Activated T-cell treated with anti-CD3 and anti-CD28 coated beads for 48 hours (primary cell): ENCODE data around the gene RNASEL.
"Not testable (repeated sequence)": the region's sequence is repeated elsewhere in the genome, so short reads cannot be mapped to it uniquely, and the experiment has no call there.

Experiments used
- DNase-seq: peaks from one replicate; pipeline ENCODE4 v3.0.0-alpha.2; 2020; ENCODE audit warnings: low read depth

The RNASEL gene

GRCh38 chr1:182588500-182589396, at the start of gene RNASEL:
Gene RNASEL (minus strand): TSS chr1:182589256. CDS start chr1:182586806, 2,450 bp downstream.
- DNase-seq = peak; percentile 47

- no peak for DNase-seq
These were observed 48.7 kb upstream of the RNASEL start for GRCh38 chr1:182637769-182638168.

- DNase-seq = no peak
These were observed 46.8 kb upstream of the RNASEL start for GRCh38 chr1:182635871-182636270.

GRCh38 chr1:182634306-182635072, 45.4 kb upstream of the RNASEL start:
- DNase-seq = no peak

- DNase-seq = no peak
These were observed 44.7 kb upstream of the RNASEL start for GRCh38 chr1:182633657-182634281.

GRCh38 chr1:182633031-182633430, 44.0 kb upstream of the RNASEL start:
- no peak for DNase-seq

- not testable (repeated sequence) for DNase-seq
These were observed 43.4 kb upstream of the RNASEL start for GRCh38 chr1:182632441-182632857.

GRCh38 chr1:182631954-182632353, 42.9 kb upstream of the RNASEL start:
- DNase-seq = no peak

GRCh38 chr1:182631053-182631677, 42.1 kb upstream of the RNASEL start:
- no peak for DNase-seq

- DNase-seq = no peak
These were observed 41.5 kb upstream of the RNASEL start for GRCh38 chr1:182630586-182630985.

- DNase-seq = peak; percentile 61
These were observed 40.5 kb upstream of the RNASEL start for GRCh38 chr1:182629499-182630096.

- no peak for DNase-seq
These were observed 40.0 kb upstream of the RNASEL start for GRCh38 chr1:182629080-182629479.

GRCh38 chr1:182628657-182629056, 39.6 kb upstream of the RNASEL start:
- DNase-seq = no peak

- DNase-seq = no peak
These were observed 38.6 kb upstream of the RNASEL start for GRCh38 chr1:182627622-182628021.

- DNase-seq = no peak
These were observed 37.5 kb upstream of the RNASEL start for GRCh38 chr1:182626527-182626926.

GRCh38 chr1:182625719-182626504, 36.9 kb upstream of the RNASEL start:
- DNase-seq = no peak

- DNase-seq = no peak
These were observed 36.0 kb upstream of the RNASEL start for GRCh38 chr1:182625024-182625423.

- DNase-seq = no peak
These were observed 35.5 kb upstream of the RNASEL start for GRCh38 chr1:182624577-182624976.

- no peak for DNase-seq
These were observed 34.0 kb upstream of the RNASEL start for GRCh38 chr1:182622901-182623528.

GRCh38 chr1:182621906-182622305, 32.9 kb upstream of the RNASEL start:
- DNase-seq = no peak
